HCT116 (cell line): Measurements from ENCODE around the gene RPS6KA2. TPM values are rescaled to one million over a fixed set of nuclear protein-coding genes. Genes with fewer than 3 reads are reported as not detected.

ENCODE experiments used
- ATAC-seq: fragments of 200-7000 bp; cut with Tn5 transposase; 2 replicates; pipeline ENCODE4 v1.9.1; 2020; ENCODE audit warnings: mild to moderate bottlenecking, moderate library complexity
- BruUV-seq: library from RNA; stranded (reverse); fragments of 400-500 nt; replicated peaks from 2 replicates; lab custom pipeline; 2021; lab: Mats Ljungman, UMichigan
- CTCF ChIA-PET: fragments of 300-600 bp; sonication (Branson Sonifier 250); formaldehyde crosslinking; loops from one replicate; lab custom pipeline; 2021; ENCODE audit warnings: antibody characterized with exemption; lab: Charles Lee
- POLR2A ChIA-PET: fragments of 300-600, 350-600 bp; sonication (Branson Sonifier 250); formaldehyde crosslinking; loops from one replicate; lab custom pipeline; 2021; ENCODE audit warnings: antibody characterized with exemption; lab: Charles Lee
- RAD21 ChIA-PET, 2 experiments: fragments of 300-600 bp; sonication (Branson Sonifier 250); formaldehyde crosslinking; loops; one replicate each; lab custom pipeline; 2023; ENCODE audit warnings: low total read pairs in 2 of 2; ENCODE audit not compliant: uncharacterized antibody in 2 of 2, unreplicated experiment in 2 of 2, low non-redundant PET in 1 of 2; lab: Charles Lee
- DNase-seq: peaks from one replicate; pipeline ENCODE4 v3.0.0-alpha.2; 2010; ENCODE audit warnings: low read depth, low spot score
- H2AFZ ChIP-seq: fragments of 200-600 bp; shearing (Covaris generic), sonication (generic); 2 replicates; pipeline ENCODE4 v1.6.1; 2017; ENCODE audit warnings: low read depth, mixed run types, mixed read lengths, antibody characterized with exemption, low read length; ENCODE audit not compliant: poor library complexity, severe bottlenecking
- H3K27ac ChIP-seq: 2 replicates; pipeline ENCODE4 v1.5.1; 2012; ENCODE audit warnings: low read depth, low read length
- H3K27me3 ChIP-seq: fragments of 200-600 bp; sonication (generic); 2 replicates; pipeline ENCODE4 v1.6.1; 2016; ENCODE audit warnings: mixed run types, low read length, mixed read lengths; ENCODE audit not compliant: insufficient read depth
- H3K36me3 ChIP-seq, 2 experiments: fragments of 200-500 bp in 1 of 2; fragments of 200-600 bp in 1 of 2; sonication (Bioruptor generic) in 1 of 2; sonication (generic) in 1 of 2; 2 replicates each; pipeline versions ENCODE4 v1.5.1 to v1.6.1; 2014 to 2016; ENCODE audit warnings: low read length in 2 of 2, inconsistent platforms in 1 of 2, mixed read lengths in 1 of 2, mixed run types in 1 of 2; ENCODE audit not compliant: insufficient read depth in 2 of 2, control insufficient read depth in 1 of 2
- H3K4me1 ChIP-seq, 2 experiments: fragments of 200-600 bp in 1 of 2; sonication (generic) in 1 of 2; 2 replicates each; pipeline versions ENCODE4 v1.5.1 to v1.6.1; 2012 to 2017; ENCODE audit warnings: low read length in 2 of 2, inconsistent platforms in 1 of 2, mild to moderate bottlenecking in 1 of 2, mixed read lengths in 1 of 2, mixed run types in 1 of 2, moderate library complexity in 1 of 2; ENCODE audit not compliant: insufficient read depth in 2 of 2, control insufficient read depth in 1 of 2
- H3K4me2 ChIP-seq: fragments of 200-600 bp; sonication (generic); 2 replicates; pipeline ENCODE4 v1.6.1; 2017; ENCODE audit warnings: mixed run types, low read length, mixed read lengths
- H3K4me3 ChIP-seq, 2 experiments: fragments of 200-600 bp in 1 of 2; sonication (generic) in 1 of 2; replicated peaks in 1 of 2; 2 replicates each; pipeline ENCODE4 v1.5.1; 2011 to 2016; ENCODE audit warnings: low read length in 2 of 2, control low read depth in 1 of 2, low read depth in 1 of 2, mild to moderate bottlenecking in 1 of 2, mixed read lengths in 1 of 2, mixed run types in 1 of 2
- H3K79me2 ChIP-seq: fragments of 200-600 bp; sonication (generic); 2 replicates; pipeline ENCODE4 v1.6.1; 2017; ENCODE audit warnings: mild to moderate bottlenecking, mixed run types, low read length, moderate library complexity, mixed read lengths; ENCODE audit not compliant: insufficient read depth
- H3K9ac ChIP-seq: fragments of 200-600 bp; sonication (generic); 2 replicates; pipeline ENCODE4 v1.6.1; 2016; ENCODE audit warnings: low read length, mixed read lengths
- H3K9me2 ChIP-seq: fragments of 200-600 bp; sonication (generic), shearing (Covaris generic); 2 replicates; pipeline ENCODE4 v1.6.1; 2017; ENCODE audit warnings: mixed run types, mild to moderate bottlenecking, moderate library complexity; ENCODE audit not compliant: insufficient read depth
- H3K9me3 ChIP-seq, 2 experiments: fragments of 200-500 bp in 1 of 2; fragments of 200-600 bp in 1 of 2; sonication (Bioruptor generic) in 1 of 2; sonication (generic) in 1 of 2; 2 replicates each; pipeline ENCODE4 v1.6.1; 2014 to 2017; ENCODE audit warnings: low read length in 2 of 2, mixed read lengths in 2 of 2, inconsistent platforms in 1 of 2, low read depth in 1 of 2, mild to moderate bottlenecking in 1 of 2, mixed run types in 1 of 2, moderate library complexity in 1 of 2; ENCODE audit not compliant: control insufficient read depth in 1 of 2, insufficient read depth in 1 of 2
- H4K20me1 ChIP-seq: fragments of 200-600 bp; sonication (generic), shearing (Covaris generic); 2 replicates; pipeline ENCODE4 v1.6.1; 2017; ENCODE audit warnings: mixed run types, mild to moderate bottlenecking, moderate library complexity; ENCODE audit not compliant: insufficient read depth
- CBX3 ChIP-seq: IDR thresholded peaks from 2 replicates; pipeline ENCODE4 v1.6.1; 2012; ENCODE audit warnings: low read depth
- EGR1 ChIP-seq: IDR thresholded peaks from 2 replicates; pipeline ENCODE4 v1.6.1; 2012; ENCODE audit warnings: low read depth
- EZH2phosphoT487 ChIP-seq: fragments of 200-600 bp; IDR thresholded peaks from 2 replicates; pipeline ENCODE4 v1.6.1; 2018; ENCODE audit warnings: antibody characterized with exemption, borderline replicate concordance
- JUND ChIP-seq: IDR thresholded peaks from 2 replicates; pipeline ENCODE4 v1.6.1; 2012
- POLR2A ChIP-seq: IDR thresholded peaks from 2 replicates; pipeline ENCODE4 v1.7.0; 2011; ENCODE audit warnings: borderline replicate concordance; ENCODE audit not compliant: insufficient read depth, insufficient read length; ENCODE audit errors: extremely low read depth
- RAD21 ChIP-seq: IDR thresholded peaks from 2 replicates; pipeline ENCODE4 v1.6.1; 2012; ENCODE audit warnings: low read depth, mild to moderate bottlenecking
- SIN3A ChIP-seq: IDR thresholded peaks from 2 replicates; pipeline ENCODE4 v1.6.1; 2012; ENCODE audit warnings: low read depth
- SP1 ChIP-seq: IDR thresholded peaks from 2 replicates; pipeline ENCODE4 v1.6.1; 2012; ENCODE audit warnings: low read depth
- SRF ChIP-seq: IDR thresholded peaks from 2 replicates; pipeline ENCODE4 v1.6.1; 2012; ENCODE audit warnings: low read depth
- TCF7L2 ChIP-seq: IDR thresholded peaks from 2 replicates; pipeline ENCODE4 v1.7.0; 2011; ENCODE audit warnings: borderline replicate concordance, inconsistent platforms; ENCODE audit not compliant: insufficient read depth, insufficient read length; ENCODE audit errors: extremely low read depth
- YY1 ChIP-seq: IDR thresholded peaks from 2 replicates; pipeline ENCODE4 v1.6.1; 2011; ENCODE audit warnings: low read length, low read depth, moderate library complexity, mild to moderate bottlenecking; ENCODE audit not compliant: insufficient replicate concordance; ENCODE audit errors: extremely low read depth
- ZNF274 ChIP-seq: fragments of 200-500 bp; sonication (Bioruptor generic); IDR thresholded peaks from 2 replicates; pipeline ENCODE4 v1.6.1; 2014; ENCODE audit warnings: mild to moderate bottlenecking, low read depth, low read length, inconsistent platforms
- intact Hi-C: fragments of 100-400 bp; cut with micrococcal nuclease; formaldehyde crosslinking; loops from 2 replicates; pipeline ENCODE4 v1.10.0; 2022
- total RNA-seq: library from RNA; stranded (reverse); gene quantifications from one replicate; pipeline ENCODE4 v1.2.1, GENCODE V29; 2021; ENCODE audit not compliant: unreplicated experiment
- TF ChIP-seq, protein P1 (sequence below), 3 experiments: fragments of 200-600 bp in 1 of 3; sonication (generic) in 1 of 3; IDR thresholded peaks in 2 of 3; conservative IDR thresholded peaks in 1 of 3; 2 replicates each; pipeline ENCODE4 v1.5.1; 2012 to 2017; ENCODE audit warnings: low read depth in 2 of 3, low read length in 2 of 3, antibody characterized with exemption in 1 of 3, borderline replicate concordance in 1 of 3, control low read depth in 1 of 3, mild to moderate bottlenecking in 1 of 3, mixed read lengths in 1 of 3, mixed run types in 1 of 3, moderate library complexity in 1 of 3; ENCODE audit not compliant: insufficient read depth in 1 of 3

The RPS6KA2 gene
- total RNA-seq, 1 experiment from 2014 or later, result 8.5 TPM

DNA sequence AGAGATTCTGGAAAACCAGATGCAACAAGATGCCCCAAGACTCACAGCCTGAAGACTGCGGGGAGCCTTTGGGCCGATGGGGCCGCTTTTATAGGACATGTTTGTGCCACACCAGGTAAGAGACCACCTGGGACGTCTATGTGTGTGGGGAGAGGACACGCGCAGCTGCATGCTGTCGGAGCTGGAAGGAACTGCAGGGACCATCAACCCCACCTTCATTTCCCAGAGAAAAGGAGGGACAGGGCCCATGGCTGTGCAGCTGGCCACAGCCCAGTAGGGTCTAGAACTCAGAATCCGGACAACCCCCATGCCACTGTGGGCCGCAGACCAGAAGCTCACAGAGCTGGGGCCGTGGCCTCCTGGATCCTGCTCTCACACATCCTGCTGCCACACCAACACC lies 144.0 kb downstream of the RPS6KA2 start:
- no peak for DNase-seq
- intact Hi-C loops, result no loop called here
- no peaks in the 10 kb centered on the region for H3K27me3 ChIP-seq
- ATAC-seq, result no peak
- no peaks in the 10 kb centered on the region for H3K4me1 ChIP-seq
- H3K9ac ChIP-seq, result no peak overlapping the region
- H3K79me2 ChIP-seq, result no peaks in the 10 kb centered on the region
- H3K9me2 ChIP-seq, result no peaks in the 10 kb centered on the region
- no peak overlapping the region for H3K27ac ChIP-seq
- H3K36me3 ChIP-seq, result no peaks in the 10 kb centered on the region
- ChIA-PET POLR2A (no interaction called here), RAD21 (no interaction called here), CTCF (no interaction called here)
- H2AFZ ChIP-seq, result no peak overlapping the region
- TF ChIP-seq EZH2phosphoT487, result no peak
- TF ChIP-seq SIN3A, result no peak
- TF ChIP-seq ZNF274, result no peak
- TF ChIP-seq RAD21, result no peak
- TF ChIP-seq SP1, result no peak
- TF ChIP-seq, protein P1, sequence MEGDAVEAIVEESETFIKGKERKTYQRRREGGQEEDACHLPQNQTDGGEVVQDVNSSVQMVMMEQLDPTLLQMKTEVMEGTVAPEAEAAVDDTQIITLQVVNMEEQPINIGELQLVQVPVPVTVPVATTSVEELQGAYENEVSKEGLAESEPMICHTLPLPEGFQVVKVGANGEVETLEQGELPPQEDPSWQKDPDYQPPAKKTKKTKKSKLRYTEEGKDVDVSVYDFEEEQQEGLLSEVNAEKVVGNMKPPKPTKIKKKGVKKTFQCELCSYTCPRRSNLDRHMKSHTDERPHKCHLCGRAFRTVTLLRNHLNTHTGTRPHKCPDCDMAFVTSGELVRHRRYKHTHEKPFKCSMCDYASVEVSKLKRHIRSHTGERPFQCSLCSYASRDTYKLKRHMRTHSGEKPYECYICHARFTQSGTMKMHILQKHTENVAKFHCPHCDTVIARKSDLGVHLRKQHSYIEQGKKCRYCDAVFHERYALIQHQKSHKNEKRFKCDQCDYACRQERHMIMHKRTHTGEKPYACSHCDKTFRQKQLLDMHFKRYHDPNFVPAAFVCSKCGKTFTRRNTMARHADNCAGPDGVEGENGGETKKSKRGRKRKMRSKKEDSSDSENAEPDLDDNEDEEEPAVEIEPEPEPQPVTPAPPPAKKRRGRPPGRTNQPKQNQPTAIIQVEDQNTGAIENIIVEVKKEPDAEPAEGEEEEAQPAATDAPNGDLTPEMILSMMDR (IDR thresholded peaks at IDR 0.05 in 2 of 3, conservative IDR thresholded peaks at IDR 0.05 in 1 of 3; ENCODE audit: borderline replicate concordance in 1 of 3, insufficient read depth in 1 of 3, low read depth in 2 of 3, low read length in 2 of 3), result no peak
- no peak for TF ChIP-seq TCF7L2
- no peak for TF ChIP-seq JUND
- no peak for TF ChIP-seq POLR2A
- TF ChIP-seq EGR1, result no peak
- no peak for TF ChIP-seq YY1
- TF ChIP-seq CBX3, result no peak
- no peak for TF ChIP-seq SRF
- H3K4me2 ChIP-seq, result no peak overlapping the region
- H3K4me3 ChIP-seq, result no peak overlapping the region
- no TSS peak for BruUV-seq
- H3K9me3 ChIP-seq, result no peaks in the 10 kb centered on the region
- H4K20me1 ChIP-seq, result no peaks in the 10 kb centered on the region
